ENCODE results near the gene KRTAP9-2.
"Not testable (repeated sequence)": the region's sequence is repeated elsewhere in the genome, so short reads cannot be mapped to it uniquely, and the experiment has no call there.

Gene KRTAP9-2

DNA sequence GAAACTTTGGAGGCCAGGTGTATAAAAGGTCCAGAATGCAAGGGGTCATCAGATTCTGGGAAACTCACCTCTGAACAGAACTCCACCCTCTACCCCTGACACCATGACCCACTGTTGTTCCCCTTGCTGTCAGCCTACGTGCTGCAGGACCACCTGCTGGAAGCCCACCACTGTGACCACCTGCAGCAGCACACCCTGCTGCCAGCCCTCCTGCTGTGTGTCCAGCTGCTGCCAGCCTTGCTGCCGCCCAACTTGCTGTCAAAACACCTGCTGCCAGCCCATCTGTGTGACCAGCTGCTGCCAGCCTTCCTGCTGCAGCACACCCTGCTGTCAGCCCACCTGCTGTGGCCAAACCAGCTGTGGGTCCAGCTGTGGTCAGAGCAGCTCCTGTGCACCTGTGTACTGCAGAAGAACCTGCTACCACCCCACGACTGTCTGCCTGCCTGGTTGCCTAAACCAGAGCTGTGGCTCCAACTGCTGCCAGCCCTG lies 11.5 kb downstream of the KRTAP9-2 start, which contains the start of gene KRTAP9-8:
KRTAP9-8 (plus strand) TSS at position 51 of the 489 bp plus-strand sequence; CDS start at position 104, 53 bp downstream.
- DNase-seq, result not testable (repeated sequence)

DNA sequence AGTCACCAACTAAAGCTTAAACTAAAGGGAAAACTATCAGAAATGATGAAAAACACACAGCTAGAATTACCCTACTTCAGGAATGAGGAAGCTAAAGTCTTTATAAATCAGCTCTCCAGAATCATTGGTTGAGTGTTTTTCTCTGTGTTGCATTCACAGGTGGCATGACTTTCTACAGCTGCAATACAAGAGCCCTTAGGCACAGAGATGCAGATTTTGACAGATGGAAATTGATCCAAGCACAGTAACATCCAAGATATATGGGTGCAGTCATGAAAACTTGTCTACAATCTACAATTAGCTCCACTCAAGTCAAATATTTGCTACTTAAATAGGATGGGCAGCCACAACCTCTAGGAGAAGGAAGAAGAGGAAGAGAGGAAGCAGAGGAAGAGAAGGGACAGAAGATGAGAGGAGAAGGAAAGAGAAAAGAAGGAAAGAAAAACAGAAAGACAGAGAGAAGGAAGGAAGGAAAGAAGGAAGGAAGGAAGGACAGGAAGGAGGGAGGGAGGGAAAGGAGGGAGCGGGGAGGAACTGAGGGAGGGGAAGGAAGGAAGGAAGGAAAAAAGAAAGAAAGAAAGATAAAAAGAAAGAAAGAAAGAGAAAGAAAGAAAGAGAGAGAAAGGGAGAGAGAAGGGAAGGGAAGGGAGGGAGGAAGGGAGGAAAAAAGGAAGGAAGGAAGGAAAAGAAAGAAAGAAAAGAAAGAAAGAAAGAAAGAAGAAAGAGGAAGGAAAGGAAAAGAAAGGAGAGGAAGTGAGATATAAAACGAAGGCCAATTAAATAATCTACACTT lies 20.7 kb downstream of the KRTAP9-2 start:
- not testable (repeated sequence) for DNase-seq

DNA sequence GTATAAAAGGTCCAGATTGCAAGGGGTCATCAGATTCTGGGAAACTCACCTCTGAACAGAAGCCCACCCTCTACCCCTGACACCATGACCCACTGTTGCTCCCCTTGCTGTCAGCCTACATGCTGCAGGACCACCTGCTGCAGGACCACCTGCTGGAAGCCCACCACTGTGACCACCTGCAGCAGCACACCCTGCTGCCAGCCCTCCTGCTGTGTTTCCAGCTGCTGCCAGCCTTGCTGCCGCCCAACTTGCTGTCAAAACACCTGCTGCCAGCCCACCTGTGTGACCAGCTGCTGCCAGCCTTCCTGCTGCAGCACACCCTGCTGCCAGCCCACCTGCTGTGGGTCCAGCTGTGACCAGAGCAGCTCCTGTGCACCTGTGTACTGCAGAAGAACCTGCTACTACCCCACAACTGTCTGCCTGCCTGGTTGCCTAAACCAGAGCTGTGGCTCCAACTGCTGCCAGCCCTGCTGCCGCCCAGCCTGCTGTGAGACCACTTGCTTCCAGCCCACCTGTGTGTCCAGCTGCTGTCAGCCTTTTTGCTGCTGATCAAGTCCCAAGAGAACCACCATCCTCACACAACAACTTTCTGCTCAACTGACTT lies 23.3 kb downstream of the KRTAP9-2 start, which contains the start of gene KRTAP9-4:
KRTAP9-4 (plus strand) TSS at position 51 of the 604 bp plus-strand sequence; CDS start at position 85, 34 bp downstream.
- not testable (repeated sequence) for DNase-seq

DNA sequence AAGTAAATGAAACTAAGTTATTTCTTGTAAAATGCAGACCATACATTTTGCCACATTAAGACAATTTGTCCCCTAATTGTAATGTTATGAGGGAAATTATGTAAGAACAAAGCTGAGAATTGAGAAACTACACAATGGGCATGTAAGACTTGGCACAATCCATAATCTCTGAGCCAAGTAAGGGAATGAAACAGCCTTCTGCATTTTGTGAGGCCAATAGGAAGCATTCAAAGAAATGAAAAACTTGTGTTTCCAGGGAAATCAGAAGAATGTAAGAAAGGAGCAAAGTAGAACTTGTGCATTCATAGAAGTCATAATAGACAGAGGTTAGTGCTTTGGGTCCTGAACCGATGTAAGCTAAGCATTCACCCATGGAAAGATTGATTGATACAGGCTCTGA lies 24.8 kb downstream of the KRTAP9-2 start:
- DNase-seq, result no peak

DNA sequence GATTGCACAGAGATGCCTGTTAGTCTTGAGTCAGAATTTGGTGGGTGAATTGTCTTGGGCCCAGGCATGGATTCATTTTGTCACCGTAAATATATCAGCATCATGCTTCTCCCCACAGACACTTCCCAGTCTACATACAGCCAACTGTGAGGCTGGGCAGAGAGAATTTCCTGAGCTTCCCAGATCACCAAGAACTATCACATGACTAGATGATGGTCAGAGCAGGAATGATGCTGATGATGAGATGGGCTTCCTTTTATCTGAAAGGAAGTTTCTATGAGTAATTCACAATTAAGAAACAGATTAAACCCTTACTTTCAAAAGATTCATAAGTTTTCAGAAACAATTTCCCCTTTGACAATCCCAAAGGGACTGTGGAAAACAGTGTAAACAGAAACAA lies 28.4 kb downstream of the KRTAP9-2 start:
- no peak for DNase-seq

DNA sequence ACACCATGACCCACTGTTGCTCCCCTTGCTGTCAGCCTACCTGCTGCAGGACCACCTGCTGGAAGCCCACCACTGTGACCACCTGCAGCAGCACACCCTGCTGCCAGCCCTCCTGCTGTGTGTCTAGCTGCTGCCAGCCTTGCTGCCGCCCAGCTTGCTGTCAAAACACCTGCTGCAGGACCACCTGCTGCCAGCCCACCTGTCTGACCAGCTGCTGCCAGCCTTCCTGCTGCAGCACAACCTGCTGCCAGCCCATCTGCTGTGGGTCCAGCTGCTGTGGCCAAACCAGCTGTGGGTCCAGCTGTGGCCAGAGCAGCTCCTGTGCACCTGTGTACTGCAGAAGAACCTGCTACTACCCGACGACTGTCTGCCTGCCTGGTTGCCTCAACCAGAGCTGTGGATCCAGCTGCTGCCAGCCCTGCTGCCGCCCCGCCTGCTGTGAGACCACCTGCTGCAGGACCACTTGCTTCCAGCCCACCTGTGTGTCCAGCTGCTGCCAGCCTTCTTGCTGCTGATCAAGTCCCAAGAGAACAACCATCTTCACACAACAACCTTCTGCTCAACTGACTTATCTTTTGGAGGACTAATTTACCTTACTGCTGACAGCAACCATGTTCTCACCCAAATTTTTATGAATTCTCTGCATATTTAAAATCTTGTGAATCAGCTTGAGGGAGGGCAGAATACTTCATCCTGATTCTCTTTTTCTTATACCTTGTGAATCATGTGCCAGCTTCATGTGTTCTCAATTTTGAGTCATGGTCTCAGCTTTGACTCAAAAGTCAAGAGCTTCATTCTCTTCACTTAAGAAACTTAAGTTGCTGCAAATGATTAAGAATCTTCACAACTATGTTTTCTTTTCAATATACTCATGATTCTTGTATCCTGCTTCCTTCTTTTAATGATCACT lies 29.2 kb downstream of the KRTAP9-2 start, which contains the start of gene KRTAP9-9:
KRTAP9-9 (plus strand) TSS at position 4 of the 910 bp plus-strand sequence.
- DNase-seq, result not testable (repeated sequence)

DNA sequence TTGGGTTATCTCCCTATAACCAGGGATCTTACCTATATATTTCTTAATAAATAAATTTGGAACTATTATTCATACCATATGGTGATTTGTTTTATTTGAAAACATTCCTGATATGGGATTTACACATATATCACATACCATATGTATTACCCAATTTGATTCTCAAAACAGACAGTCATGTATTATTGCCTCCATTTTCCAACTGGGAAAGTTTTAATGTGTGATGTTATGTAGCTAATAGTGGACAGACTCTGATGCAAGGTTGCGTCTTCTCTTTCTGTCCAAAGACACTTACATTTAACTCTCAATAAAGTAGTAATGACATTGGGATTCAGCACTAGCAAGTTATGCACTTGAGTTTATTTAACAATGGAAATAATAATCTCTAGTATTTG lies 29.8 kb downstream of the KRTAP9-2 start:
- no peak for DNase-seq

DNA sequence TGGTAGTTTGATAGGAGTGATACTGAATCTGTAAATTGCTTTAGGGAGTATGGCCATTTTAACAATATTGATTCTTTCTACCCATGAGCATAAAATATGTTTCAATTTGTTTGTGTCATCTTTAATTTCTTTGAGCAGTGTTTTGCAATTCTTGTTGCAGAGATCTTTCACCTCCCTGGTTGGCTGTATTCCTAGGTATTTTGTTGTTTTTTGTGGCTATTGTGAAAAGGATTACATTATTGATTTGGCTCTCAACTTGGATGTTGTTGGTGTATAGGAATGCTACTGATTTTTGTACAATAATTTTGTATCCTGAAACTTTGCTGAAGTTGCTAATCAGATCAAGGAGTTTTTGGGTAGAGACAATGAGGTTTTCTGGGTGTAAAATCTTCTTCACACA lies 32.0 kb downstream of the KRTAP9-2 start:
- DNase-seq, result no peak

DNA sequence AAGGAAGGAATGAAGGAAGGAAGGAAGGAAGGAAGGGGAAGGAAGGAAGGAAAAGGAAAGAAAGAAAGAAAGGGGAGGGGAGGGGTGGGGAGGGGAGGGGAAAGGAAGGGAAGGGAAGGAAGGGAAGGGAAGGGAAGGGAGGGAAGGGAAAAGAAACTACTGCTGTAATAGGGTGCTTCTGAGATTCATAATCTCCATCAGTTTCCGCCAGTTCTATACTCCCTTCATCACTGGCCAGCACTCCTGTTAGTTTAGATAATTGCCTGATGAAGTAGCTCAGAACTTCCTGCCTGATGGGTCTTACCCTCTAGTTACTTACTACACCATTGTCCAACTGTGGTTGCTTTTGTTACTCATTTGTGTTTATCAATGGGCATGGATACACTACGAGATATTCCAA lies 36.8 kb downstream of the KRTAP9-2 start:
- no peak for DNase-seq

DNA sequence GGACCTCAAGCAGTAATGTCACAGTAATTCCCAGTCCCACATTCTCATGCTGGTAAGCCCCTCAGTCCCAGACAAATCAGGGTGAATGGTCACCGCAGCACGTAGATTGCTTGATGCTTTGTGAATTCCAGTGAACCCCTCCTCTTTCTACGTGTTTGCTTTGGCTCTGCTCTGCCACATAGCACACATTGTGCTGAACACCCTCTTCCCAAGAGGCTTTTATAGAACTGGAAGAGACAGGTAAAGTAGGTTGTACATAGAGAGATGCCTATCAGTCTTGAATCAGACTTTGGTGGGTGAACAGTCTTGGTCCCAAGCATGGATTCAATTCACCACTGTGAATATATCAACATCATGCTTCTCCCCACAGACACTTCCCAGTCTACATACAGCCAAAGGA lies 38.2 kb downstream of the KRTAP9-2 start:
- DNase-seq, result no peak

DNA sequence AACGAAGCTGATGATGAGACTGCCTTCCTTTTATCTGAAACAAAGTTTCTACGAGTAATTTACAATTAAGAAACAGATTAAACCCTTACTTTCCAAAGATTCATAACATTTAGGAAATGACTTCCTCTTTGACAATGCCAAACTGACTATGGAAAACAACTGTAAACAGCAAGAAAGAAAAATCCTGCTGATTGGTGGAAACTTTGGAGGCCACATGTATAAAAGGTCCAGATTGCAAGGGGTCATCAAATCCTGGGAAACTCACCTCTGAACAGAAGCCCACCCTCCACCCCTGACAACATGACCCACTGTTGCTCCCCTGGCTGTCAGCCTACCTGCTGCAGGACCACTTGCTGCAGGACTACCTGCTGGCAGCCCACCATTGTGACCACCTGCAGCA lies 38.6 kb downstream of the KRTAP9-2 start, which contains the start of gene KRTAP9-6:
KRTAP9-6 (plus strand) TSS at position 301 of the 400 bp plus-strand sequence; CDS start at position 301, 0 bp downstream.
- DNase-seq, result no peak

DNA sequence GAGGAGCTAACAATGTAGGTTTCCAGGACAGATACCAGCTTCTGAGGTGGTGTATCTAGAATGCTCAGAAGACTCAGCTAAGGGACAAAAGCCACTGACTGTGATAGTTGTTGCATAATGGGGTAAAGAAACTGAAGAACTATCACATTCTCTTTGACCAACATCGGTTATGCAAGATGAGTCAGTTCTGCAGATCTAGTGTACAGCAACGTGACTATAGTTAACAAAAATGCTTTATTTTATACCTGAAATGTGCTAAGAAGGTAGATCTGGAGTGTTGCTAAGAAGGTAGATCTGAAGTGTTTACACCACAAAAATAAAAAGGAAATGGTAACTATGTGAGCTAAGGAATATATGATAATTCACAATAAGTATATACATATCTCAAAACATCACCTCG lies 41.3 kb downstream of the KRTAP9-2 start:
- DNase-seq, result no peak

DNA sequence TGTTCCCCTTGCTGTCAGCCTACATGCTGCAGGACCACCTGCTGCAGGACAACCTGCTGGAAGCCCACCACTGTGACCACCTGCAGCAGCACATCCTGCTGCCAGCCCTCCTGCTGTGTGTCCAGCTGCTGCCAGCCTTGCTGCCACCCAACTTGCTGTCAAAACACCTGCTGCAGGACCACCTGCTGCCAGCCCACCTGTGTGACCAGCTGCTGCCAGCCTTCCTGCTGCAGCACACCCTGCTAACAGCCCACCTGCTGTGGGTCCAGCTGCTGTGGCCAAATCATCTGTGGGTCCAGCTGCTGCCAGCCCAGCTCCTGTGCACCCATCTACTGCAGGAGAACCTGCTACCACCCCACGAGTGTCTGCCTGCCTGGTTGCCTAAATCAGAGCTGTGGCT lies 44.9 kb downstream of the KRTAP9-2 start:
- not testable (repeated sequence) for DNase-seq

DNA sequence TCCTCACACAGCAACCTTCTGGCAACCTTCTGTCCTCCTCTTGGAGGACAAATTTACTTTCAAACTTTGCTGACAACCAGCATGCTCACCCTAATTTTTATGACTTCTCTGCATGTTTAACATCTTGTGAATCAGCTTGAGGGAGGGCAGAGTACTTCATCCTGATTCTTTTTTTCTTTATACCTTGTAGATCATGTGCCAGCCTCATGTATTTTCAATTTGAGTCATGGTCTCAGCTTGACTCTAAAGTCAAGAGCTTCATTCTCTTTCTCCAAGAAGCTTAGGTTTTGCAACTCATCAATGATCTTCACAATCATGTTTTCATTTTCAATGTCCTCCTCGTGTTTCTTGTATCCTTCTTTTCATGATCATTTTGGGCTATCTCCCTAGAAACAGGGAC lies 45.4 kb downstream of the KRTAP9-2 start:
- no peak for DNase-seq

DNA sequence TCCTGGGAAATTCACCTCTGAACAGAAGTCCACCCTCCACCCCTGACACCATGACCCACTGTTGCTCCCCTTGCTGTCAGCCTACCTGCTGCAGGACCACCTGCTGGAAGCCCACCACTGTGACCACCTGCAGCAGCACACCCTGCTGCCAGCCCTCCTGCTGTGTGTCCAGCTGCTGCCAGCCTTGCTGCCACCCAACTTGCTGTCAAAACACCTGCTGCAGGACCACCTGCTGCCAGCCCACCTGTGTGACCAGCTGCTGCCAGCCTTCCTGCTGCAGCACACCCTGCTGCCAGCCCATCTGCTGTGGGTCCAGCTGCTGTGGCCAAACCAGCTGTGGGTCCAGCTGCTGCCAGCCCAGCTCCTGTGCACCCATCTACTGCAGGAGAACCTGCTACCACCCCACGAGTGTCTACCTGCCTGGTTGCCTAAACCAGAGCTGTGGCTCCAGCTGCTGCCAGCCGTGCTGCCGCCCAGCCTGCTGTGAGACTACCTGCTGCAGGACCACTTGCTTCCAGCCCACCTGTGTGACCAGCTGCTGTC lies 49.3 kb downstream of the KRTAP9-2 start, which contains the start of gene KRTAP9-7:
KRTAP9-7 (plus strand) TSS at position 51 of the 543 bp plus-strand sequence; CDS start at position 51, 0 bp downstream.
- not testable (repeated sequence) for DNase-seq

Measured in inflammatory macrophage treated with lipopolysaccharide for 1 hour (primary cell).